ENCODE data around the gene RNASE12. TPM values are rescaled to one million over a fixed set of nuclear protein-coding genes. Genes with fewer than 3 reads are reported as not detected.
A peak's percentile ranks its signal among the peaks of the same experiment; 100 is the strongest.

RNASE12 gene
- total RNA-seq, 1 donor from 2014 or later: not detected

DNA sequence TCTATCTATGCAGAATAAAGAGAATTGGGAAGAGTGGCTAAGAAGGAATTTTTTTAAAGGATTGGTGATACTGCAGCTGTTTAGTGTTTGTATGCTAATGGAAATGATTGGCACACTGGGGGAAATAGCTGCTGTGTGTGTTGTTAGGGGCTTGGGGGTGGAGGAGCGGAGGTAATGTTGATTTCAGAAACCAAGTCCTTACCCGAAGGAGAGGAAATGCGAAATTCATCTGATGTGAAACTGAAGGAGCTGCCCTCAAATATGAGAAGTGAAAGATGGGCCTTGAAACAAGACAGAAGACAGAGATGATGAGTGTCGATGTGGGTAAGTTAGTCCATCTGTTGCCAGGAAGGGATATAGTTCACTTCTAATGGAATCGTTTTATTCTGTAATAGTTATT is 21.2 kb upstream of the RNASE12 start:
- no peaks in the 10 kb centered on the region for H3K9me3 ChIP-seq
- peaks cover 21% of the 10 kb centered on the region for H3K4me1 ChIP-seq
- no peaks in the 10 kb centered on the region for H3K36me3 ChIP-seq
- no peak overlapping the region for H3K4me3 ChIP-seq
- TF ChIP-seq, protein P1, sequence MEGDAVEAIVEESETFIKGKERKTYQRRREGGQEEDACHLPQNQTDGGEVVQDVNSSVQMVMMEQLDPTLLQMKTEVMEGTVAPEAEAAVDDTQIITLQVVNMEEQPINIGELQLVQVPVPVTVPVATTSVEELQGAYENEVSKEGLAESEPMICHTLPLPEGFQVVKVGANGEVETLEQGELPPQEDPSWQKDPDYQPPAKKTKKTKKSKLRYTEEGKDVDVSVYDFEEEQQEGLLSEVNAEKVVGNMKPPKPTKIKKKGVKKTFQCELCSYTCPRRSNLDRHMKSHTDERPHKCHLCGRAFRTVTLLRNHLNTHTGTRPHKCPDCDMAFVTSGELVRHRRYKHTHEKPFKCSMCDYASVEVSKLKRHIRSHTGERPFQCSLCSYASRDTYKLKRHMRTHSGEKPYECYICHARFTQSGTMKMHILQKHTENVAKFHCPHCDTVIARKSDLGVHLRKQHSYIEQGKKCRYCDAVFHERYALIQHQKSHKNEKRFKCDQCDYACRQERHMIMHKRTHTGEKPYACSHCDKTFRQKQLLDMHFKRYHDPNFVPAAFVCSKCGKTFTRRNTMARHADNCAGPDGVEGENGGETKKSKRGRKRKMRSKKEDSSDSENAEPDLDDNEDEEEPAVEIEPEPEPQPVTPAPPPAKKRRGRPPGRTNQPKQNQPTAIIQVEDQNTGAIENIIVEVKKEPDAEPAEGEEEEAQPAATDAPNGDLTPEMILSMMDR (IDR thresholded peaks at IDR 0.05): no peak
- no peaks in the 10 kb centered on the region for H3K27me3 ChIP-seq (ENCODE audit: low read depth)
- intact Hi-C loops (cut with DNase I): loop anchor here (10.0 kb wide), 1 partner anchor 288 kb away; no protein-coding TSS in a partner anchor
- no peak overlapping the region for H3K27ac ChIP-seq
- ATAC-seq: no peak
- no peak for DNase-seq

DNA sequence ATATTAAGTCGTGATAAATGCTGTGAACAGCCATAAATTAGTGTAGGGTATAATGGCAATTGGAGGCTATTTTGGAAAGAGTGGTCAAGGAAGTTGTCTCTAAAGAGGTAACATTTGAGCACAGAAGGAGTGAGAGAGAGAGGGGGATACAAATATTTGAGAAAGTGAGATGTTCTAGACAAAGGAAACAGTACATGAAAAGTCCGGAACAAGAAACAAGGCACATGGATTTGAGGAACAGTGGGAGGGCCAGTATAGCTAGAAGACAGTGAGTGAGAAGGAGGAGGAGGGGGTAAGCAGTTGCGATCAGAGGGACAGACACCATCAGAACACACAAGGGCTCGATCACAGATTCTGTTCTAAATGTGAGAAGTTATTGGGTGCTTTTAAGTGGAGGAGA is 20.1 kb upstream of the RNASE12 start:
- DNase-seq (no peak), ATAC-seq (no peak)
- TF ChIP-seq, protein P1 (IDR thresholded peaks at IDR 0.05): no peak
- intact Hi-C loops (cut with DNase I): loop anchor here (10.0 kb wide), 1 partner anchor 286 kb away; no protein-coding TSS in a partner anchor
- Histone ChIP-seq H3K4me1 (peaks cover 21% of the 10 kb centered on the region), H3K4me3 (no peak overlapping the region), H3K27me3 (ENCODE audit: low read depth) (no peaks in the 10 kb centered on the region), H3K36me3 (no peaks in the 10 kb centered on the region), H3K27ac (no peak overlapping the region), H3K9me3 (no peaks in the 10 kb centered on the region)

- Histone ChIP-seq H3K4me1 (peaks cover 21% of the 10 kb centered on the region), H3K27ac (peak overlapping the region; percentile 70), H3K9me3 (no peaks in the 10 kb centered on the region), H3K4me3 (peak overlapping the region; percentile 98), H3K27me3 (ENCODE audit: low read depth) (no peaks in the 10 kb centered on the region), H3K36me3 (no peaks in the 10 kb centered on the region)
- TF ChIP-seq, protein P1 (IDR thresholded peaks at IDR 0.05): no peak
- intact Hi-C loops (cut with DNase I): loop anchor here (10.0 kb wide), 1 partner anchor 285 kb away; no protein-coding TSS in a partner anchor
- DNase-seq (peak; percentile 82), ATAC-seq (peak; percentile 76 to 82)
These were observed 19.0 kb upstream of the RNASE12 start for GRCh38 chr14:20610002-20610765.

- ATAC-seq (peak; percentile 69 to 84), DNase-seq (peak; percentile 64)
- intact Hi-C loops (cut with DNase I): loop anchor here (5.0 to 10.0 kb wide), 2 partner anchors 77 to 285 kb away; no protein-coding TSS in a partner anchor
- TF ChIP-seq, protein P1 (IDR thresholded peaks at IDR 0.05): peak; percentile 89
- Histone ChIP-seq H3K4me1 (peaks cover 20% of the 10 kb centered on the region), H3K27me3 (ENCODE audit: low read depth) (no peaks in the 10 kb centered on the region), H3K4me3 (peak overlapping the region; percentile 98), H3K27ac (peak overlapping the region; percentile 70), H3K9me3 (no peaks in the 10 kb centered on the region), H3K36me3 (no peaks in the 10 kb centered on the region)
These were observed 18.2 kb upstream of the RNASE12 start for GRCh38 chr14:20609215-20610001.

GRCh38 chr14:20608383-20609110 is 17.4 kb upstream of the RNASE12 start:
- TF ChIP-seq, protein P1 (IDR thresholded peaks at IDR 0.05): no peak
- intact Hi-C loops (cut with DNase I): loop anchor here (5.0 kb wide), 1 partner anchor 76 kb away; no protein-coding TSS in a partner anchor
- Histone ChIP-seq H3K27ac (no peak overlapping the region), H3K27me3 (ENCODE audit: low read depth) (no peaks in the 10 kb centered on the region), H3K9me3 (no peaks in the 10 kb centered on the region), H3K4me1 (peaks cover 11% of the 10 kb centered on the region), H3K4me3 (no peak overlapping the region), H3K36me3 (no peaks in the 10 kb centered on the region)
- ATAC-seq (no peak), DNase-seq (no peak)

All from lower lobe of right lung (tissue), 2 donors.